HG03439 (cell line): ENCODE data around the gene ACAP2.
"Not testable (repeated sequence)": the region's sequence is repeated elsewhere in the genome, so short reads cannot be mapped to it uniquely, and the experiment has no call there.

Source experiments
- ATAC-seq: cut with Tn5 transposase; IDR thresholded peaks from one replicate; pipeline ENCODE4 v1.9.1; 2021; ENCODE audit warnings: mild to moderate bottlenecking, moderate library complexity; ENCODE audit not compliant: unreplicated experiment

The ACAP2 gene

GRCh38 chr3:195443391-195443989, 670 bp upstream of the ACAP2 start:
- ATAC-seq = no peak

- peak; percentile 2 for ATAC-seq
Measured at GRCh38 chr3:195441992-195442572, 738 bp downstream of the ACAP2 start.

- ATAC-seq = no peak
Measured at GRCh38 chr3:195441476-195441991, 1.3 kb downstream of the ACAP2 start.

- no peak for ATAC-seq
Measured at GRCh38 chr3:195441051-195441450, 1.8 kb downstream of the ACAP2 start.

- no peak for ATAC-seq
Measured at GRCh38 chr3:195440379-195440778, 2.4 kb downstream of the ACAP2 start.

- no peak for ATAC-seq
Measured at GRCh38 chr3:195438371-195438770, 4.4 kb downstream of the ACAP2 start.

- no peak for ATAC-seq
Measured at GRCh38 chr3:195425849-195426248, 17.0 kb downstream of the ACAP2 start.

GRCh38 chr3:195423818-195424217, 19.0 kb downstream of the ACAP2 start:
- no peak for ATAC-seq

GRCh38 chr3:195421400-195421799, 21.4 kb downstream of the ACAP2 start:
- ATAC-seq = no peak

GRCh38 chr3:195416795-195417194, 26.0 kb downstream of the ACAP2 start:
- ATAC-seq = no peak

GRCh38 chr3:195411836-195412235, 31.0 kb downstream of the ACAP2 start:
- no peak for ATAC-seq

GRCh38 chr3:195410546-195410945, 32.3 kb downstream of the ACAP2 start:
- ATAC-seq = no peak

- no peak for ATAC-seq
Measured at GRCh38 chr3:195407531-195408409, 35.0 kb downstream of the ACAP2 start.

- ATAC-seq = no peak
Measured at GRCh38 chr3:195405651-195406050, 37.2 kb downstream of the ACAP2 start.

GRCh38 chr3:195403841-195404408, 38.9 kb downstream of the ACAP2 start:
- no peak for ATAC-seq

- no peak for ATAC-seq
Measured at GRCh38 chr3:195403244-195403643, 39.6 kb downstream of the ACAP2 start.

GRCh38 chr3:195401943-195402342, 40.9 kb downstream of the ACAP2 start:
- ATAC-seq = no peak

GRCh38 chr3:195398460-195398859, 44.4 kb downstream of the ACAP2 start:
- not testable (repeated sequence) for ATAC-seq

GRCh38 chr3:195397524-195397923, 45.3 kb downstream of the ACAP2 start:
- ATAC-seq = no peak

- no peak for ATAC-seq
Measured at GRCh38 chr3:195395208-195395816, 47.5 kb downstream of the ACAP2 start.

GRCh38 chr3:195394700-195395099, 48.1 kb downstream of the ACAP2 start:
- peak; percentile 32 for ATAC-seq
